D341Med (cell line): ENCODE measurements around the gene KAZN.
A peak's percentile ranks its signal among the peaks of the same experiment; 100 is the strongest.
"Not testable (repeated sequence)": the region's sequence is repeated elsewhere in the genome, so short reads cannot be mapped to it uniquely, and the experiment has no call there.

ENCODE experiments used
- DNase-seq: peaks from one replicate; pipeline ENCODE4 v3.0.0; 2012; ENCODE audit warnings: low spot score

Gene KAZN

GRCh38 chr1:14598498-14599182 is at the start of gene KAZN:
Gene KAZN, plus strand, starts transcription at chr1:14598685.
- DNase-seq = peak; percentile 15

- DNase-seq = no peak
These were observed 48.4 kb upstream of the KAZN start for GRCh38 chr1:14549897-14550620.

GRCh38 chr1:14551386-14551785 is 47.1 kb upstream of the KAZN start:
- no peak for DNase-seq

GRCh38 chr1:14552246-14552965 is 46.1 kb upstream of the KAZN start:
- DNase-seq = no peak

GRCh38 chr1:14553711-14554110 is 44.8 kb upstream of the KAZN start:
- no peak for DNase-seq

- no peak for DNase-seq
These were observed 43.4 kb upstream of the KAZN start for GRCh38 chr1:14555091-14555490.

GRCh38 chr1:14561014-14561693 is 37.3 kb upstream of the KAZN start:
- DNase-seq = no peak

- DNase-seq = no peak
These were observed 33.4 kb upstream of the KAZN start for GRCh38 chr1:14565090-14565489.

- DNase-seq = no peak
These were observed 31.4 kb upstream of the KAZN start for GRCh38 chr1:14567056-14567455.

GRCh38 chr1:14567903-14568302 is 30.6 kb upstream of the KAZN start:
- no peak for DNase-seq

GRCh38 chr1:14568716-14569355 is 29.6 kb upstream of the KAZN start:
- DNase-seq = no peak

- DNase-seq = no peak
These were observed 28.0 kb upstream of the KAZN start for GRCh38 chr1:14570514-14570913.

GRCh38 chr1:14571810-14572767 is 26.4 kb upstream of the KAZN start:
- no peak for DNase-seq

GRCh38 chr1:14572861-14573260 is 25.6 kb upstream of the KAZN start:
- no peak for DNase-seq

- DNase-seq = no peak
These were observed 22.3 kb upstream of the KAZN start for GRCh38 chr1:14576155-14576554.

GRCh38 chr1:14577261-14577660 is 21.2 kb upstream of the KAZN start:
- no peak for DNase-seq

GRCh38 chr1:14578156-14578555 is 20.3 kb upstream of the KAZN start:
- no peak for DNase-seq

GRCh38 chr1:14580295-14580694 is 18.2 kb upstream of the KAZN start:
- not testable (repeated sequence) for DNase-seq

GRCh38 chr1:14580986-14581385 is 17.5 kb upstream of the KAZN start:
- no peak for DNase-seq

GRCh38 chr1:14583788-14584187 is 14.7 kb upstream of the KAZN start:
- DNase-seq = no peak

GRCh38 chr1:14585728-14586127 is 12.8 kb upstream of the KAZN start:
- DNase-seq = no peak
